ENCODE data around the gene AUH. TPM values are rescaled to one million over a fixed set of nuclear protein-coding genes. Genes with fewer than 3 reads are reported as not detected.

AUH gene
- polyA plus RNA-seq, 3 donors = 4.0 to 9.9 (median 8.4) TPM

- intact Hi-C loops (cut with micrococcal nuclease) = loop anchor here in 1 of 2 donors (5.0 kb wide), 1 partner anchor 93 kb away; no protein-coding TSS in a partner anchor
- H3K27me3 ChIP-seq (ENCODE audit: control insufficient read depth in 2 of 2, insufficient read depth in 2 of 2, low read length in 2 of 2) = no peaks in the 10 kb centered on the region
- no peak overlapping the region for H3K9ac ChIP-seq (ENCODE audit: insufficient read depth, low read length, poor library complexity, severe bottlenecking)
- peak overlapping the region; percentile 47 to 51 for H3K4me3 Mint-ChIP-seq
- peaks cover 36% of the 10 kb centered on the region for H3K4me1 Mint-ChIP-seq
- WGBS (ENCODE audit: insufficient coverage) = 8% methylated on average over 2 of the region's 5 CpGs
- peaks cover 0 to 3% (median 0%) of the 10 kb centered on the region in 7 donors for H3K9me3 Mint-ChIP-seq
- H3K4me2 ChIP-seq (replicated peaks; ENCODE audit: extremely low read depth, low read length, poor library complexity, severe bottlenecking) = peak overlapping the region; percentile 61
- H3K27ac ChIP-seq (ENCODE audit: low read depth in 1 of 2, low read length in 2 of 2) = peak overlapping the region; percentile 74 to 88
- H3K4me1 ChIP-seq (ENCODE audit: control insufficient read depth in 1 of 2, insufficient read depth in 2 of 2, low read length in 2 of 2) = peaks cover 30 to 34% of the 10 kb centered on the region in 2 donors
- H3K9me3 ChIP-seq (replicated peaks in 1 of 2; ENCODE audit: control insufficient read depth in 1 of 2, insufficient read depth in 1 of 2, low read length in 2 of 2) = no peaks in the 10 kb centered on the region
- peak overlapping the region in 1 of 3 experiments; percentile 51 for H3K4me3 ChIP-seq (replicated peaks in 1 of 3; ENCODE audit: low read depth in 2 of 3, low read length in 3 of 3)
- peak overlapping the region; percentile 93 to 98 (median 96) for H3K27ac Mint-ChIP-seq
- no peaks in the 10 kb centered on the region for H4K20me1 ChIP-seq (ENCODE audit: insufficient read depth, low read length)
- peaks cover 0 to 4% (median 0%) of the 10 kb centered on the region in 3 donors for H3K27me3 Mint-ChIP-seq (ENCODE audit: low read depth in 3 of 3)
- H3K36me3 Mint-ChIP-seq = peaks cover 0 to 1% of the 10 kb centered on the region in 2 donors
- H3K79me2 ChIP-seq (ENCODE audit: insufficient read depth, low read length) = no peaks in the 10 kb centered on the region
- peak overlapping the region; percentile 3 for H2AFZ ChIP-seq (ENCODE audit: insufficient read depth, low read depth, low read length, poor library complexity, severe bottlenecking)
- no peaks in the 10 kb centered on the region for H3K36me3 ChIP-seq (replicated peaks in 1 of 2; ENCODE audit: control insufficient read depth in 1 of 2, insufficient read depth in 2 of 2, low read length in 2 of 2)
- peak; percentile 34 to 46 (median 44) for DNase-seq
- TF ChIP-seq CTCF (IDR thresholded peaks at IDR 0.05) = no peak
Observed at GRCh38 chr9:91208837-91209236, 152.9 kb downstream of the AUH start.

- Histone ChIP-seq H3K9me3 (replicated peaks in 1 of 2; ENCODE audit: control insufficient read depth in 1 of 2, insufficient read depth in 1 of 2, low read length in 2 of 2) (no peaks in the 10 kb centered on the region), H3K36me3 (replicated peaks in 1 of 2; ENCODE audit: control insufficient read depth in 1 of 2, insufficient read depth in 2 of 2, low read length in 2 of 2) (no peaks in the 10 kb centered on the region), H4K20me1 (ENCODE audit: insufficient read depth, low read length) (no peaks in the 10 kb centered on the region), H2AFZ (ENCODE audit: insufficient read depth, low read depth, low read length, poor library complexity, severe bottlenecking) (no peak overlapping the region), H3K79me2 (ENCODE audit: insufficient read depth, low read length) (no peaks in the 10 kb centered on the region), H3K27ac (ENCODE audit: low read depth in 1 of 2, low read length in 2 of 2) (peak overlapping the region; percentile 74 to 88), H3K4me3 (replicated peaks in 1 of 3; ENCODE audit: low read depth in 2 of 3, low read length in 3 of 3) (peak overlapping the region in 1 of 3 experiments; percentile 51), H3K9ac (ENCODE audit: insufficient read depth, low read length, poor library complexity, severe bottlenecking) (no peak overlapping the region), H3K4me1 (ENCODE audit: control insufficient read depth in 1 of 2, insufficient read depth in 2 of 2, low read length in 2 of 2) (peaks cover 30 to 34% of the 10 kb centered on the region in 2 donors), H3K27me3 (ENCODE audit: control insufficient read depth in 2 of 2, insufficient read depth in 2 of 2, low read length in 2 of 2) (no peaks in the 10 kb centered on the region), H3K4me2 (replicated peaks; ENCODE audit: extremely low read depth, low read length, poor library complexity, severe bottlenecking) (peak overlapping the region; percentile 61)
- Mint-ChIP-seq H3K4me3 (peak overlapping the region; percentile 51 to 81), H3K9me3 (peaks cover 0 to 7% (median 0%) of the 10 kb centered on the region in 7 donors), H3K27ac (peak overlapping the region; percentile 93 to 98 (median 96)), H3K4me1 (peaks cover 38% of the 10 kb centered on the region), H3K27me3 (ENCODE audit: low read depth in 3 of 3) (peaks cover 0 to 3% (median 0%) of the 10 kb centered on the region in 3 donors), H3K36me3 (peaks cover 0 to 1% of the 10 kb centered on the region in 2 donors)
- whole genome bisulfite sequencing (ENCODE audit: insufficient coverage) = 20% methylated on average over 1 of the region's 3 CpGs
- intact Hi-C loops (cut with micrococcal nuclease) = loop anchor here in 1 of 2 donors (5.0 kb wide), 1 partner anchor 94 kb away; no protein-coding TSS in a partner anchor
- TF ChIP-seq CTCF (IDR thresholded peaks at IDR 0.05) = no peak
- no peak for DNase-seq
Observed at GRCh38 chr9:91208419-91208745, 153.3 kb downstream of the AUH start.
